Loucy (cell line): ENCODE results near the gene ADTRP.

Source experiments
- CTCF ChIP-seq: fragments of 200-600 bp; sonication (generic); conservative IDR thresholded peaks from 2 replicates; pipeline ENCODE4 v1.5.1; 2014; ENCODE audit warnings: mild to moderate bottlenecking, antibody characterized with exemption, low read length
- EZH2phosphoT487 ChIP-seq: fragments of 200-600 bp; IDR thresholded peaks from 2 replicates; pipeline ENCODE4 v1.6.1; 2018; ENCODE audit warnings: antibody characterized with exemption, mild to moderate bottlenecking, moderate library complexity, borderline replicate concordance

GRCh38 chr6:11744101-11744500 lies 34.5 kb downstream of the ADTRP start:
- TF ChIP-seq CTCF (no peak), EZH2phosphoT487 (no peak)
